ENCODE data around the gene TWSG1. TPM values are rescaled to one million over a fixed set of nuclear protein-coding genes. Genes with fewer than 3 reads are reported as not detected.

Gene TWSG1
- total RNA-seq, 1 donor: 157 TPM

DNA sequence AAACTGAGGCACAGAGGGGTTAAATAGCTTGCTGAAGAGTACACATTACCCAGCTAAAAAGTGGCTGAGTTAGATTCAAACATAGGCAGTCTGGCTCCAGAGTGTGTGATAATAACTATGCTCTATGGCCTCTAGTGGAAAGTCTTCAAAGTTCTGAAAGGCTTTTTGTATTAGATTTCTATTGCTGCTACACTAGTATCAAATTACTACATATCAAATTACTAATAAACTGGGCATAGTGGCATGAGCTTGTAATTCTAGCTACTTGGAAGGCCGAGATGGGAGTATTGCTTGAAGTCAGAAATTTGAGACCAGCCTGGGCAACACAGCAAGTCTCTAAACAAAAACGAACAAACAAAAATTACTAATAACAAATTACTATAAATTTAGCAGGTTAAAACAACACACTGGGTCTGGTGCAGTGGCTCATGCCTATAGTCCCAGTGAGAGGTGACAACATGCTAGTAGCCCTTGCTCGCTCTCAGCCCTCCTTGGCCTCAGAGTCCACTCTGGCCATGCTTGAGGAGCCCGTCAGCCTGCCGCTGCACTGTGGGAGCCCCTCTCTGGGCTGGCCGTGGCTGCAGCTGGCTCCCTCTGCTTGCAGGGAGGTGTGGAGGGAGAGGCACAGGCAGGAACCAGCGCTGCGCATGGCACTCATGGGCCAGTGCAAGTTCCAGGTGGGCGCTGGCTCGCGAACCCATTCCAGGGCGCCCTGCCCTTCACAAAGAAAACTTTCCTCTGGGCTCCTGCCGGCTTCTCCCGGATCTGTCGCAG, 38.2 kb upstream of the TWSG1 start:
- H3K4me3 ChIP-seq (ENCODE audit: low read depth, low read length): no peak overlapping the region
- DNase-seq (ENCODE audit: low read depth): no peak
- TF ChIP-seq, protein P1, sequence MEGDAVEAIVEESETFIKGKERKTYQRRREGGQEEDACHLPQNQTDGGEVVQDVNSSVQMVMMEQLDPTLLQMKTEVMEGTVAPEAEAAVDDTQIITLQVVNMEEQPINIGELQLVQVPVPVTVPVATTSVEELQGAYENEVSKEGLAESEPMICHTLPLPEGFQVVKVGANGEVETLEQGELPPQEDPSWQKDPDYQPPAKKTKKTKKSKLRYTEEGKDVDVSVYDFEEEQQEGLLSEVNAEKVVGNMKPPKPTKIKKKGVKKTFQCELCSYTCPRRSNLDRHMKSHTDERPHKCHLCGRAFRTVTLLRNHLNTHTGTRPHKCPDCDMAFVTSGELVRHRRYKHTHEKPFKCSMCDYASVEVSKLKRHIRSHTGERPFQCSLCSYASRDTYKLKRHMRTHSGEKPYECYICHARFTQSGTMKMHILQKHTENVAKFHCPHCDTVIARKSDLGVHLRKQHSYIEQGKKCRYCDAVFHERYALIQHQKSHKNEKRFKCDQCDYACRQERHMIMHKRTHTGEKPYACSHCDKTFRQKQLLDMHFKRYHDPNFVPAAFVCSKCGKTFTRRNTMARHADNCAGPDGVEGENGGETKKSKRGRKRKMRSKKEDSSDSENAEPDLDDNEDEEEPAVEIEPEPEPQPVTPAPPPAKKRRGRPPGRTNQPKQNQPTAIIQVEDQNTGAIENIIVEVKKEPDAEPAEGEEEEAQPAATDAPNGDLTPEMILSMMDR (IDR thresholded peaks at IDR 0.05; ENCODE audit: insufficient read depth, low read length): no peak

DNA sequence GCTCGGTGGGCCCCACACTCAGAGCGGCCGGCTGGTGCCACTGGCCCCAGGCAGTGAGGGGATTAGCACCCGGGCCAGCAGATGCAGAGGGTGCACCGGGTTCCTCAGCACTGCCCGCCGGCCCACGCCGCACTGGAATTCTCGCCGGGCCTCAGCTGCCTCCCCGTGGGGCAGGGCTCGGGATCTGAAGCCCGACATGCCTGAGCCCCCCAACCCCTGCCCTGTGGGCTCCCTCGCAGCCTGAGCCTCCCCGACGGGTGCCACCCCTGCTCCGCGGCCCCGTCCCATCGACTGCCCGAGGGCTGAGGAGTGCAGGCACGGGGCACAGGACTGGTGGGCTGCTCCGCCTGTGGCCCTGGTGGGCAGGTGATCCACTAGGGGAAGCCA, 37.6 kb upstream of the TWSG1 start:
- TF ChIP-seq, protein P1 (IDR thresholded peaks at IDR 0.05; ENCODE audit: insufficient read depth, low read length): no peak
- H3K4me3 ChIP-seq (ENCODE audit: low read depth, low read length): no peak overlapping the region
- DNase-seq (ENCODE audit: low read depth): no peak

DNA sequence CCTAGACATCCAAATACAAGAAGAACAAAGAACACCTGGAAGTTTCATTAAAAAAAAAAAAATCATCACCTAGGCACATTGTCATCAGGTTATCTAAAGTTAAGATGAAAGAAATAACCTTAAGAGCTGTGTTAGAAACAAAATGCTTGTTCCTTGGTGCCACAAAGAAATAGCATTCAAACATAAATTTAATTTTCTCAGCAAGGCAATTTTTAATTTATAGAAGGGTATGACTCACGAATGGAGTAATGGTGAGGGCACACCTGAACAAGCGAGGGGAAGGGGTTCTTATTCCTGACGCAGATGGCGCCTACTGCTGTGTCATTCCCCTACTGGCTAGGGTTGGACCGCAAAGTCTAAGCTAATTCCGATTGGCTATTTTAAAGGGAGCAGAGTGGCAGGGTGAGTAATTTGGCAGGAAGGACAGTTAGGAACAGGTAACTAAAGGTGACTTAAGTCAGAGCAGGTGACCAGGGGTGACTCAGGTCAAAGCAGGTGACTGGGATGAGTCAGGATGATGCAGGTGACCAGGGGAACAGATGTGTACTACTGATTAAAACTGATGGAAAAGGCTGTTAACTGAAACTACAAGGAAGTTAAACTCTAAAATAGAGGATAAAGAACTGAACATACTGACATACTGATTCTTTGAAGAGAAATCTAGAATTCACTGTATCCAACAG, 30.0 kb upstream of the TWSG1 start:
- TF ChIP-seq, protein P1 (IDR thresholded peaks at IDR 0.05; ENCODE audit: insufficient read depth, low read length): no peak
- DNase-seq (ENCODE audit: low read depth): no peak
- no peak overlapping the region for H3K4me3 ChIP-seq (ENCODE audit: low read depth, low read length)

DNA sequence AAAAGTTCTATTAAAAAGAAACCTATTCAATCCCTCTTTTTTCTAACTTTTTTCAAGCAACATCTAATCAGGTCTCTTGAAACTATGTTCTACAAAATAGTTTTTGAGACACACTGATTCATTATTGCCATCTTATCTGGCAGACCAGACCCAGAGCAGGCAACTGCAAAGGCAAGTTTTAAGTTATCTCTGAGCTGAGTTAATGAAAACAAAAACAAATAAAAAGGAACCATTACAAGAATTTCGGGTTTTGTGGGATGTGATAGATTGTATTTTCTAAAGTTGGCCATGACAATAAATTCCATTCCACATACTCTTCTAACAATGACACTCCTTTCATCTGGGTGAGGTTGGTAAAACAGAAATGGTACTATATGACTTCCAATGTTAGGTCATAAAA, 15.2 kb upstream of the TWSG1 start:
- TF ChIP-seq, protein P1 (IDR thresholded peaks at IDR 0.05; ENCODE audit: insufficient read depth, low read length): no peak
- DNase-seq (ENCODE audit: low read depth): peak; percentile 68
- H3K4me3 ChIP-seq (ENCODE audit: low read depth, low read length): no peak overlapping the region

DNA sequence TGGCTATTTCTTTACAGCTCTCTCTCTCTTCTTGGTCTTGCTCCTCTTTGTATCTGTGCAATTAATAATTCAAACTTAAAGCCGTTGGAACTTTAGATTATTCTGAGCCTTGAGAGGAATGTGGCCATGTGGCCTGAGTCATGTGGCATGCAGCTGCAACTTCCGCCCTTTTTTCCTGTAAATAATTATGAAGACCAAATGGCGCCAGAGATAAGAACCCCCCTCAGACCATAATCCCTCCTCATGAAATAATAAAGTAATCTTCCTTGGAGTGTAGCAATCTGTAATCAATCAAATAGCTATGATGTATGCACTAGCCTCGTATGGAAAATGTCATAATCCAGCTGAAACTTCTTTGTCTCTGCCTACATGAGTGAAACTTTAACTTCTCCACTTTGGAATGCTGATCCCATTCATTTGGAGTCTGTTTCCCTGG, 13.5 kb upstream of the TWSG1 start:
- TF ChIP-seq, protein P1 (IDR thresholded peaks at IDR 0.05; ENCODE audit: insufficient read depth, low read length): no peak
- H3K4me3 ChIP-seq (ENCODE audit: low read depth, low read length): no peak overlapping the region
- DNase-seq (ENCODE audit: low read depth): peak; percentile 78

DNA sequence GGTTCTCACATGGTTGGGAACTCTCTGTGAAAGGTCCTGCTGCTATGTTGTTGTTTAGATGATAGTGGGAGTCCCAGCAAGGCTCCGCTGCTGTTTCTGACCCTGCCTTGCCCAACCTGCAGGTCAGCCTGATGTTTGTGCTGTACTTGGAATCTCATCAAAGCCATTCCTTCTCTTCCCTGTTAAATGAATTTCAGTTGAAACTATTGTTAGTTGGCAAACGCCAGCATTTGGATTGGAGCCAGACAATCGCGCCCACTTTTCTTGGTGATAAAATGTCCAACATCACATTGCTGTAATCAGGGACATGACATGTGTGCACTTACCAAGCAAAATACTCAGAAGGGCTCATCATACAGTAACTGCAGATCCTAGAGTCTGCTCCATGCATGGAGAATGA, 12.8 kb upstream of the TWSG1 start:
- no peak overlapping the region for H3K4me3 ChIP-seq (ENCODE audit: low read depth, low read length)
- DNase-seq (ENCODE audit: low read depth): no peak
- TF ChIP-seq, protein P1 (IDR thresholded peaks at IDR 0.05; ENCODE audit: insufficient read depth, low read length): no peak

All from fibroblast of the aortic adventitia (primary cell).